GM12875 (cell line): ENCODE results near the gene METTL14.

Source experiments
- H3K4me3 ChIP-seq: one replicate; pipeline ENCODE4 v1.5.1; 2011; ENCODE audit warnings: low read depth, low read length, control low read depth
- TF ChIP-seq, protein P1 (sequence below): IDR thresholded peaks from 2 replicates; pipeline ENCODE4 v1.5.1; 2011; ENCODE audit warnings: low read depth, mild to moderate bottlenecking, control low read depth, inconsistent platforms, low read length, moderate library complexity, borderline replicate concordance; ENCODE audit not compliant: insufficient read depth

Gene METTL14

DNA sequence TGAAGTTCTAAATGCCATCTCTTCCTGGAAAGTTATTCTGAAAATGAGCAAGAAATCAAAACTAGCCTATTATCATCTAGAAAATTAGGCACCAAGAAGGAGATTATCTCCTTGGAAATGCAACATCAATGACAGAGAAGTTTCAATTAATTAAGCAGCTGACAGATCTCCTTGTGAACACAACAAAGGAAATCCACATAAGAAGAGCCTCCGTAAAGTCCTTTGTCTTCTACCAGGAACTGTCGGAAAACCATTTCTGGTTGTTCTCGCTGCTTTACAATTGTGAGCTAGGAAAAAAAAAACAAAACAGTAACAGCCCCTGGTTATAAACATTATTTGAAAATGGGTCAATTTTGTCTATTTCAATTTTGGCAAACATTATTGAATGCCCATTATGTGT is 38.2 kb downstream of the METTL14 start:
- no peak overlapping the region for H3K4me3 ChIP-seq
- TF ChIP-seq, protein P1, sequence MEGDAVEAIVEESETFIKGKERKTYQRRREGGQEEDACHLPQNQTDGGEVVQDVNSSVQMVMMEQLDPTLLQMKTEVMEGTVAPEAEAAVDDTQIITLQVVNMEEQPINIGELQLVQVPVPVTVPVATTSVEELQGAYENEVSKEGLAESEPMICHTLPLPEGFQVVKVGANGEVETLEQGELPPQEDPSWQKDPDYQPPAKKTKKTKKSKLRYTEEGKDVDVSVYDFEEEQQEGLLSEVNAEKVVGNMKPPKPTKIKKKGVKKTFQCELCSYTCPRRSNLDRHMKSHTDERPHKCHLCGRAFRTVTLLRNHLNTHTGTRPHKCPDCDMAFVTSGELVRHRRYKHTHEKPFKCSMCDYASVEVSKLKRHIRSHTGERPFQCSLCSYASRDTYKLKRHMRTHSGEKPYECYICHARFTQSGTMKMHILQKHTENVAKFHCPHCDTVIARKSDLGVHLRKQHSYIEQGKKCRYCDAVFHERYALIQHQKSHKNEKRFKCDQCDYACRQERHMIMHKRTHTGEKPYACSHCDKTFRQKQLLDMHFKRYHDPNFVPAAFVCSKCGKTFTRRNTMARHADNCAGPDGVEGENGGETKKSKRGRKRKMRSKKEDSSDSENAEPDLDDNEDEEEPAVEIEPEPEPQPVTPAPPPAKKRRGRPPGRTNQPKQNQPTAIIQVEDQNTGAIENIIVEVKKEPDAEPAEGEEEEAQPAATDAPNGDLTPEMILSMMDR: no peak

DNA sequence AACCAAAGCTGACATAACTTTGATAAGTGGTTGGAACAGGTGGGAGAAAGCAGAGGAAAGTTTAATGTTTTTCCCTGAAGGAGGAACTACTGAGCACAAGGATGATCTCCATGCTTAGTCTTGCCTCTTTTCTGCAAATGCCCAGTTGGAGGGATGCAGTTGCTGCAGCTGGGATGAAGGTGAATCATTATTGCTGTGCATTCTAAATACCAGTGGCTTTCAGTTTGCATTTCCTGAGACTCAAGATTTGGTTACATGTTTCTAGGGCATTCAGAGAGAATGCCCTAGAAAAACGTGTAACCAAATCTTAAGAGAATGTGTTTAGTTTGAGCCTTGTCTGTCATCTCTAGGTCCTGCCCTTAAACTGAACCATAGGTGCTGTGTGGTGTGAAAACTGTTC is 42.2 kb downstream of the METTL14 start:
- TF ChIP-seq, protein P1: no peak
- H3K4me3 ChIP-seq: no peak overlapping the region

DNA sequence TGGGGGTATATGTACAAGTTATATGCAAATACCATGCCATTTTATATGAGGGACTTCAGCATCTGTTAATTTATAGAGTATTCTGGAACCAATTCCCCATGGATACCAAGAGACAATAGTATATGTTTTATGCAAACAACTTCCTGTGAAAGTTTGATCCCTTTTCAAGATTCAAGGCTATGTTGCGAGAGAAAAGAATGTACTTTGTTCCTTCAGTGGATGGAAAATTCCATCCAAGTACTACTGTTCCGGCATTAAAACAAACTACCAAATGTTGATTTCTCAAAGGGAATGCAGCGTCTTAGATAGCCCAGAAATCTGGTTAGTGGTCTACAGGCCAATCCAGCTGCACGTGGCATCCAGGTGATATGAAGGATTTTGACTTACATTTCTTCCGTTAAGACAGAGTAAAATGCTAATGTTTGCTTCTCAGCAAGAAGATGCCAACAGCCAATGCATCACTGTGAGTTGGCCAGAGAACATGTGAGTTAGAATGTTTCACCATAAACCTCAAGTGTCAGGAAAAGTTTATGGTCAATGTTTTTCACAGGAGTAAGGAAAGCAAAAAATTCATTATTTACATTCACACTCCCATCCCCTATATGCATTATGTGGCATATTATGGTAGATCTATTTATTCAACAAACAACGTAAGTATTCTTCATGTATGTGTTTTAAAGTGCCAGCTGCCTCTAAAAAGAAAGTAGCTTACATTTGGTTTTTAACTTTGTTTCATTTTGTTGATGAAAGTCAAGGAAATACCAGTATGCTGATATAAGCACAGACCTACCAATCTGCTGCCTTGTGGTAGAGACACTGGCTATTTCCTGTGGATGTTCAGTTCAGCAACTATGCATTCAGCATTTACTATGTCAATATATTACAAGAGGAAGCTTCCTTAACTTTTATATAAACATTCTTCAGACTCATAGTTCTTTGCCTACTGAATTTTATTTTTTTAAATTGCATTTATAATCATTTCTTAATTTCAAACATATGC is 44.4 kb downstream of the METTL14 start:
- TF ChIP-seq, protein P1: no peak
- H3K4me3 ChIP-seq: no peak overlapping the region

DNA sequence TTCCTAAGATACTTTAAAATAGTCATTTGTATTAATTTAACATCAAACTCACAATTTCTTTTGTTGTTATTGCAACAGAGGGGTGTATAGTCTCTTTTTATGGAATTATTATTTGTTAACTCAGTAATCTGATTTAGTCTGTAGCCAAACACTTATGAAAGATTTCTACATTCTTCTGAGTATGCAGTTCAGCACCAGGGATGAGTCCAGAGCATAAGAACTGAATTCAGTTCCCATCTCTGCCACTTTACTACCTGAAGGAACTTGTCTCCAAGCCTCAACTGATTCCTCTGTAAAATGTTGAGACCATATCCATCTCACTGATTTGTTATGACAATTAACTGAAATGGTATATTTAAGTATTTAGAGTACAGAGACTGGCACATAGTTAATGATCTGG is 45.5 kb downstream of the METTL14 start:
- H3K4me3 ChIP-seq: no peak overlapping the region
- TF ChIP-seq, protein P1: no peak

DNA sequence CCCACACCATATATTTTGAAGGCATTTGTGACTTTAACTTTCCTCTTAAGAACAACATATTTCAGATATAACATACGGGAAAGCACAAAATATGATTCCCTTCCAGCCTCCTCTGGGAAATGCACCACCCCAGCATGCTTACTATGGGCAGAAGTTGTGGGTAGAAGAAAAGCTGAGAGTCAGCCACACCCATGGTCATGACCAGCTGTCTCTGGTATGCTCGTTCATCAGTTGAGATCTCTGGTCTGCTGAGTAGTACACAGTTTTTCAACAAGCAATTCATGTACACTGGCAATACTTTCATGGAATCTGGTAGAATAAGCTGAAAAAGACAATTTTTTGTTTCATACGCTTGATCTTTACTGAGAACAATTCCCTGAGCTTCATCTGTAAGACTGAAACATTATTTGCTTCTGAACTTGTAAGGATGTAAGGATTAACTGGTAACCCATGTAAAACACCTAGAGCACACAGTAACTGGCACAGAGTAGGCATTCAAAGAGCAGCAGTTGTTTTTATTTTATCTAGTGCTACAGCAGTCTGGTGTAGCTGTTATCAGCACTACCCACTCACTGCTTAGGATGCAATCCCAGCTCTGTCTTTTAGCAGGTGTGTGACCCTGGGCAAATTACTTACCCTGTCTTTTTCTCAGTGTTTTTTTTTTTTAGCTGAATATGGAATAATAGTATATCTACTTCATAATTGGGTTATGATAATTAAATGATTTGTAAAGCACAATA is 47.6 kb downstream of the METTL14 start:
- H3K4me3 ChIP-seq: no peak overlapping the region
- TF ChIP-seq, protein P1: no peak

DNA sequence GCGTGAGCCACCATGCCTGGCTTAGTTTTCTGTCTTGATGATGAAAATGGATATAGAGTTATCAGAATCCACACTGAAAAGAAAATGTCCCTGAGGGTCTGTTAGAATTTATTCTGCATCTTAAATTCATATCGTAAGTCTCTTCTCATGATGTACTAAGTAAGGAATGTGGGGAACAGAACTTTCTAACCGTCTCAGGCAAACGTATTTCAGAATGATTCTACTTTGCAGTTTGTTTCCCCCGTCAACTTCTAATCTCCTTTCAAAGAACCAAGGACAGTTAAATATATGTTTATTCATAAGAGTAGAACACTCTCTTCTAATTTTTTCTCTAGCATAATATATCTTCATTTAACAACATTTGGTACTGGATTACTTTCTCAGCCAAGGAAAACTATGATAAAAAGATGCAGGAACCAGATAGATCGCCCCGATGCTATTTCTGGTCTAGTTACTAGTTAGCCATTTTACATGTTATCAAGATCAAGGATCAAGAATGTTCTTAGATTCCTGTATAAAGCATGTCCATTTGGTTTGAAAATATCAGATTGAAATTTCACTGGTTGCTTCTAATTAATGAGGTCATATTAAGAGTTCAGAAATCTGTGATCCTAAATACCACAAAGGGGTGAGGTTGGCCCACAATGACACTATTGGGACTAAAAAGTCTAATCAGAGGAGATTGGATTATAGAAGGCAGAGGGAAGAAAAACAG is 49.5 kb downstream of the METTL14 start:
- no peak overlapping the region for H3K4me3 ChIP-seq
- TF ChIP-seq, protein P1: no peak
